SW480 (cell line): Measurements from ENCODE around the gene SLC16A13.
"Not testable (repeated sequence)": the region's sequence is repeated elsewhere in the genome, so short reads cannot be mapped to it uniquely, and the experiment has no call there.

Source experiments
- DNase-seq: peaks from one replicate; pipeline ENCODE4 v3.0.0-alpha.2; 2016; ENCODE audit warnings: low spot score

Gene SLC16A13

DNA sequence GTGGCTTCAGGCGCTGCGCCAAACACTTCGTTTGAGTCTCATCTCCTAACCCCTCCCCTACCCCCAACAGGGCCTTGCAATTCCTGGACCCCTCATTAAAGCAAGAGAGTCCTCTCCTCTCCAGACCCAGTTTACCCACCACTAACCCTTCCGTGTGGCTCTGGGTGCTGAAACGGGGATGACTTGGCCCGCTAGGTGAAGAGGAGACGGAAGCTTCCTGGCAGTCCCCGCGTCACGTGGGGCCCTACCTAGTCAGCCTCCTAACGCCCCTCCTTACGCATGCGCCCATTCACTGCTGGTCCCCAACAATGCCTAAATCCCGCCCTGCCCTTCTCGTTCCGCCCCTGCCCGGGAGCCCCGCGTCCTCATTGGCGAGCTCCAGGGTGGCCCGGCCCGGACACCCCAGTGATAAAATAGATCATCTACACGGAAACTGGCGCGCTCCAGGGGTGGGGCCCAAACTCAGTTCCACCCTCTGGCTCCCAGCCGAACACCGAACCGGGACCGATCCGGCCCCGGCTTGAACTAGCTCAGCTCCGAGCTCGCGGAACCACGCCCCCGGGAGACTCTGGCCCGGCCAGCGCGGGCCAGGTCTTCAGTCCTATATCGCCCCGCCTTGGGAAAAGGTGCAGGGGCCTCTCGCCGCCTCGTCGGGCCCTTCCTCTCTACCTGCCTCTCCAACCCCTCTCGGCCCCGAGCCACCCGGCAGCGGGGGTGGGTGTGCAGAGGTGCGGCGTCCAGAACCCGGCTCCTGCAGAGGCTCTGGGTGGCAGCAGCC lies at the start of gene SLC16A13:
SLC16A13 (plus strand) TSS at position 425 of the 778 bp plus-strand sequence. CDS start 368 bp downstream, outside the sequence.
- DNase-seq, result peak; percentile 97

DNA sequence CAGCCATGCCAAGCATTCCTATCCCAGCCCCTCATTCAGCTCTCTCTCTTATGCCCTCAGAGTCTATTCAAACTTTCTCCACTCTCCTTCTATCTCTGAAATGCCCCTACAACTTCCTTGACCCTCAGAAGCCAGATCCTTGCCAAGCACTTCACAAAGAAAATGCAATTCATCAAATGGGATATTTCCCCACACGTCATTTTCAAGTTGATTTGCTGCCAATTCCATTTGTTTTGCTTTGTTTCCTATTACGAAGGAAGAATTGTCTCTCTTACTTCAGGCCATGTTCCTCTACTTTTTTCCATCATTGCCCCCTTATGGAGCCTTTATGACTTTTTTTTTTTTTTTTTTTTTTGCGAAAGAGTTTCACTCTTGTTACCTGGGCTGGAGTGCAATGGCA lies 49.1 kb upstream of the SLC16A13 start:
- DNase-seq, result no peak

DNA sequence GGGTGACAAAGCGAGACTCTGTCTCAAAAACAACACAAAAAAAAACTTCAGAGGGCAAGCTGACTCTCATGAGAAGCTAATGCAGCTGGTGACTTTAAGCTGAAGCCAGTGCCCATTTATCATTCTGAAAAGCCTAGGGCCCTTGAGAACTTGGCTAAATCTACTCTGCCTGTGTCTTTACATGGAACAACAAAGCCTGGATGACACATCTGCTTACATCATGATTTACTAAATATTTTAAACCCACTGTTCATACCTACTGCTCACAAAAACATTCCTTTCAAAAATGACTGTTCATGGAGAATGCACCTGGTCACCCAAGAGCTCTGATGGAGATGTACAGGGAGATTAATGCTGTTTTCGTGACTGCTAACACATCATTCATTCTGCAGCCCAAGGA lies 46.0 kb upstream of the SLC16A13 start:
- no peak for DNase-seq

DNA sequence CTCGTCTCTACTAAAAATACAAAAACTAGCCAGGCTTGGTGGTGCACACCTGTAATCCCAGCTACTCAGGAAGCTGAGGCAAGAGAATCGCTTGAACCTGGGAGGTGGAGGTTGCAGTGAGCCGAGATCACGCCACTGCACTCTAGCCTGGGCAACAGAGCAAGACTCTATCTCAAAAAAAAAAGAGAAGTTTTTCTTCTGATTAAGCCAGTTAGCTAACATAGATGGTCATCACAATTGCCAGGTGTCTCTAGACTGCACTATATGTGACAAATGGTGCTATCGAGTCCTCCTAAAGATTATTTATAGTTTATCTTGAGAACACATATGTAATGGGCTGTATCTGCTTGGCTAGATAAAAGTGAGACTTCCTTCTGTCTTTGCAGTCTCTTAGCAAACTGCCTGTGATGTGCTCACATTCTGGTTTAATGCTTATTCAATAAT lies 42.2 kb upstream of the SLC16A13 start:
- not testable (repeated sequence) for DNase-seq

- no peak for DNase-seq
These were observed 41.7 kb upstream of the SLC16A13 start for GRCh38 chr17:6994118-6994598.

DNA sequence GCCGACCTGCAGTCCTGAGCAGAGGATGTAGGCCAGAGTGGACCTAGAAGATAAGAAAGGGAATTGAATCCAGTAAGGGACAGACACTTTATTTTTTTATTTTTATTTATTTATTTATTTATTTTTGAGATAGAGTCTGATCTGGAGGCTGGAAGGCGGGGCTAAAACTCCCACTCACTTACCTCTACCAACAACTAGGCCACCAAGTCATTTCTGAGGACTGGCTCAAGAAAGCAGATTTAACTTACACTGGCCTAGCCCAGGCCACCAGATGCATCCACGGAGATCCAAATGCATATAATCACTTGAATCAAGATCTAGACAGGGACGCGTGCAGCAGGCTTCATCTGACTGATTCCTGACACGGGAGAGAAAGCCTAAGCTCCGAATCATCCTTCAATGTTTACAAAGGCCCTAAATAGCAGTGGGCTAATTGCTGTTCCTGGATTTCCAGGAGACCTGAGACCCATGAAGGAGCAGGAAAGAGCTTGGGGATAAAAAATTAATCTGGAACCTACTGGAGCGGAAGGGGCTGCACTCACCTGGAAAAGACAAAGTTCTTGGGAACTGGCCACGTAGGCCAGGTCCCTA lies 41.1 kb upstream of the SLC16A13 start:
- no peak for DNase-seq

GRCh38 chr17:6995500-6996255 lies 40.1 kb upstream of the SLC16A13 start, which contains the start of gene ALOX12:
TSS of gene ALOX12 (plus strand) at chr17:6996049. CDS start at chr17:6996118, 69 bp downstream.
- no peak for DNase-seq

- DNase-seq, result no peak
These were observed 39.4 kb upstream of the SLC16A13 start for GRCh38 chr17:6996256-6997011.

DNA sequence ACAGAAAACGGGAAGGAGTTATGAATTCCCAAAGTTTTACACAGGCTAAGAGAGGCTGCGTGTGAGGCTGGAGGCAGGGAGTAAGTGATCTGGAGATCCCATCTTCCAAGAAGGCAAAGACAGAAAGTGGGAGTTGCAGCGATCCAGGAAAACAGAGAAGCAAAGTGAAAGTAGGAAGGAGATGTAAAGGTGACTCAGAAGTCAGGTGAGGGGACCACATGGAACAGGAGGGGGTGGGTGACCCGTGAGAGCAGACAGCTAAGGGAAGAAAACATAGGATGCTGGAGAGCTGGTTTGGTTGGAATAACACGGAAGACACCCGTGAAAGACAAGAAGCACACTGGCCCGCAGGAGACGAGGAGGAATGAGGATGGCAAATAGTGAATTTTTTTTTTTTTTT lies 38.6 kb upstream of the SLC16A13 start:
- no peak for DNase-seq

DNA sequence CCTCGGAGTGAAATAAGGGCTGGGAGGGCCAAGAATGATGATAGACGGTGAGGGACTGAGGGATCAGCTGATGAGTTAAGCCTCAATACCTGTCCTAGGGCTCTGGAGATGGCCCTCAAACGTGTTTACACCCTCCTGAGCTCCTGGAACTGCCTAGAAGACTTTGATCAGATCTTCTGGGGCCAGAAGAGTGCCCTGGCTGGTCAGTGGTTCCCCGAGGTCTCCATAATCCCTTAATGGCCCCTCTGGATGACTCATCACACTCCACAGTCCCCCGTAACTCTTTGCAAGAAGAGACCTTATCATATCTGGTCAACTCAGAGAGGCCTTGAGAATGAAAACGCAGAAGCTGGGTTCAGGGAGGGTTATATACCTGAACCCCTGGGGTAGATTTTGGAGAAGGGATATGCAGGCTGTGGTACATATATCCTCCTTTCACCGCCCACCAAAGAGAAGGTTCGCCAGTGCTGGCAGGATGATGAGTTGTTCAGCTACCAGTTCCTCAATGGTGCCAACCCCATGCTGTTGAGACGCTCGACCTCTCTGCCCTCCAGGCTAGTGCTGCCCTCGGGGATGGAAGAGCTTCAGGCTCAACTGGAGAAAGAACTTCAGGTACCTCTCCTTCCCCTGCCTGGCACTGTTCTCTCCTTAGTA lies 36.8 kb upstream of the SLC16A13 start:
- DNase-seq, result no peak

- DNase-seq, result peak; percentile 33
These were observed 34.4 kb upstream of the SLC16A13 start for GRCh38 chr17:7001318-7001961.

DNA sequence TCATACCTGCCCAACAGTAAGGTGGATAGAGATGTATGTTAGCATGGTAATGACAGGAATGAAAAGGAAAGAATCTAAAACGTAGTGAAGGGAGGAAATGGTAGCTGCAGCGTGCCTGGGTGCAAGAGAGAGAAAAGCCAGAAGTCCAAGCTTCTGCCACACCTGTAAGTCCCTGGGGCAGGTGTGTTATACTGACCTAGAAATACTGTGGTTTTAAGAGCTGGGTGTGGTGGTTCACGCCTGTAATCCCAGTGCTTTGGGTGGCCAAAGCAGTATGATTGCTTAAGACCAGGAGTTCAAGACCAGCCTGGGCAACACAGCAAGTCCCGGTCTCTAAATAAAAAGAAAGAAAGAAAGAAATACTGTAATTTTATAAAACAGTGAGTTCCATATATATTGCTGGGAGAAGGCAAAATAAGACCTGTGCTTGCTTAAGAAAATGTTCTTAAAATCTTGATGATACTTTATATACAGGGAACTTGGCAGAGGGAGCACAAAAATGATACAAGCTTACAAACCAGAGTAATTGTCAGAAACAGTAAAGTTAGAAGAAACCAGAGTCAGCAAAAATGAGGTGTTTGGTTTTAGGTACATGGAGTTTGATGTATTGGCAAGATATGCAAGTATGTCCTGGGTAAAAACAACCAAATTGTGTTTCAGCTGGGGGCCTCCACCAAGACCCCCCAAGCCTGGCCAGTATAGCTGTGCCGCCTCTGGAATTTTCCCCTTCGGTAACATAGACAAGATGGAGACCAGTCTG lies 33.3 kb upstream of the SLC16A13 start:
- no peak for DNase-seq

DNA sequence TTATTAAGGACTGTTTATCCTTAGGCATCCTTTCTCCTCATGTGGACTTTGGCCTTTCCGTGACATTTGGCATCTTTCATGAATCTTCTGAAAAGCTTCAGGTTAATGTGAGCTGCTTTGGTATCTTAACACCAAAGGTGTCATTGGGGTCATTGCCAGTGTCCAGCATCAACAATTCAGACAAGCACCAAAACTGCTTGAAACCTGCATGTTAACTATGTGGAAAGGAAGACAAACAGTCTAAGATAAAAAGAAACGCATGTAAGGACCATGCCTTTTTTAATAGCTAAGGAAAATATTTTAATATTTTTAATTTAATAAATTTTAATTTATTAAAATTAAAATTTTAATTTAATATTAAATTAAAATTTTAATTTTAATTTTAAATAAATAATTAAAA lies 32.1 kb upstream of the SLC16A13 start:
- DNase-seq, result no peak

DNA sequence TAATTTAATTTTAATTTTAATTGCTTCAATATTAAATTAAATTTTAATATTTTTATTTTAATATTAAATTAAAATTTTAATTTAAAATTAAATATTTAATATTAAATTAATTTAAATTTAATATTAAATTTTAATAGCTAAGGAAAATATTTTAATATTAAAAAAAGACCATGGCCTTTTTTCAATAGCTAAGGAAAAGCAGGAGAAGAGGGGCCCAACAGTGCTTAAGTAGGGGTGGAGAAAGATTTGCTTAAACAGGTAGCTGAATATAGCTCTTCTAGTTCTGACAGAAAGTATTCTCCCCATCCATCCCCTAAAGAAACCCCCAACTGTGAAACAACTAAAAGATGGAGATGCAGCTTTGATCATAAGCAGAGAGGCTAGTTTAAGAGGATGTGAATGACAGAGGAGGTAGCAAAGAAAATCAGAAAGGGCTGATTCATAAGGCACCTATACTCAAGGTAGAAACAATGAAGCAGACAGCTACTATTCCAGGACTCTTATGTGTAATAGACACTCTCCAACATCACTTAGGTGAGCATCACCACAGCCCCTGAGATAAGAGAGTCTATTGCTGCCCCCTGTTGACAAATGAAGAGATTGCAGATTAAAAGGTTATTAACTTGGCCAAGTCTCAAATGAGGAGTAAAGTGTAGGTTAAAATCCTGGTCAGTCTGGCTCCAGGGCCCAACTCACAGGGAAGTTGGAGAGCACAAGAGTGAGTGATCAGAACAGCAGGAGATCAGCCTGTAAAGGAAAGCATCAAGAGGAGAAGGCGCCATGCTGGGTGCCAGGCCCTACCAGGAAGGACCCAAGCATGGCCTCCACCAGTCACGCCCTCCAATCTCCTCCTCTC lies 31.2 kb upstream of the SLC16A13 start:
- peak; percentile 85 for DNase-seq

DNA sequence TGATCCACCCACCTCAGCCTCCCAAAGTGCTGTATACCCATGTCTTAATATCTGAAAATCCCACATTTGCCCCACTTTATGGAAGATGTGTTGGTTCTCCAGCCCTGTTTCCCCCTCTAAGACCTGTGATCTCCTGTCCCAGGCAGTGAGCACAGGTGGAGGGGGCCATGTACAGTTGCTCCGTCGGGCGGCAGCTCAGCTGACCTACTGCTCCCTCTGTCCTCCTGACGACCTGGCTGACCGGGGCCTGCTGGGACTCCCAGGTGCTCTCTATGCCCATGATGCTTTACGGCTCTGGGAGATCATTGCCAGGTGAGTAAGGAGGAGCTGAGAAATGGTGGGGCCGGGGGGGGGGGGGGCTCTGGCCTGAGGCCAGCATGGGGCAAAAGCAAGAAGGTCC lies 30.1 kb upstream of the SLC16A13 start:
- DNase-seq, result no peak

GRCh38 chr17:7007143-7007542 lies 28.7 kb upstream of the SLC16A13 start:
- DNase-seq, result no peak

GRCh38 chr17:7010523-7010922 lies 25.3 kb upstream of the SLC16A13 start:
- DNase-seq, result no peak

DNA sequence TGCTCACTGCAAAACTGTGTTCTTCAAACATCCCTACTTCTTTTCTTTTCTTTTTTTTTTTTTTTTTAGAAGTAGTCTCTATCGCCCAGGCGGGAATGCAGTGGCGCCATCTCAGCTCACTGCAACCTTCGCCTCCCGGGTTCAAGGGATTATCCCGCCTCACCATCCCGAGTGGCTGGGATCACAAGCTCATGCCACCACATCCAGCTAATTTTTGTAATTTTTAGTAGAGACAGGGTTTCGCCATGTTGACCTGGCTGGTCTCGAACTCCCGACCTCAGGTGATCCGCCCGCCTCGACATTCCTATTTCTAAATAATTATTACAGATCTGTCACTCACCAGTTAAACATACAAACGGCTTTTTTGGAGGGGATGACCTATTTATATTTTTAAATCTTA lies 24.4 kb upstream of the SLC16A13 start:
- DNase-seq, result no peak

- no peak for DNase-seq
These were observed 23.9 kb upstream of the SLC16A13 start for GRCh38 chr17:7011942-7012254.
